ENCODE data around the gene IL17RA. TPM values are rescaled to one million over a fixed set of nuclear protein-coding genes. Genes with fewer than 3 reads are reported as not detected.
"Not testable (repeated sequence)": the region's sequence is repeated elsewhere in the genome, so short reads cannot be mapped to it uniquely, and the experiment has no call there.

IL17RA gene
- total RNA-seq, 1 experiment from 2014 or later, result 12.1 TPM

GRCh38 chr22:17143101-17143500 is 58.3 kb downstream of the IL17RA start:
- intact Hi-C loops (cut with micrococcal nuclease; ENCODE audit: unreplicated experiment), result no loop called here

GRCh38 chr22:17143826-17144225 is 59.0 kb downstream of the IL17RA start:
- Histone ChIP-seq H3K4me3 (ENCODE audit: low read depth, low read length, poor library complexity, severe bottlenecking) (no peak overlapping the region), H3K27me3 (replicated peaks; ENCODE audit: insufficient read depth, low read depth, low read length, poor library complexity) (no peaks in the 10 kb centered on the region), H3K27ac (ENCODE audit: low read depth, low read length, poor library complexity, severe bottlenecking) (no peak overlapping the region), H3K9me3 (ENCODE audit: low read depth, low read length, poor library complexity, severe bottlenecking) (no peaks in the 10 kb centered on the region), H3K36me3 (ENCODE audit: insufficient read depth, low read length, poor library complexity, severe bottlenecking) (peaks cover 36% of the 10 kb centered on the region), H3K4me1 (ENCODE audit: insufficient read depth, low read length, poor library complexity, severe bottlenecking) (no peaks in the 10 kb centered on the region)
- no peak for DNase-seq (ENCODE audit: low spot score)
- CTCF ChIA-PET, result no interaction called here
- BruUV-seq (replicated peaks), result no TSS peak
- intact Hi-C loops (cut with micrococcal nuclease; ENCODE audit: unreplicated experiment), result no loop called here
- POLR2A ChIA-PET (ENCODE audit: low non-redundant PET), result no interaction called here
- no peak for TF ChIP-seq EZH2 (IDR thresholded peaks at IDR 0.05; ENCODE audit: borderline replicate concordance, low read depth, low read length, poor library complexity, severe bottlenecking)
- no peak for TF ChIP-seq CTCF (conservative IDR thresholded peaks at IDR 0.05; ENCODE audit: low read depth, low read length)

More at GRCh38 chr22:17143101-17143500, 58.3 kb downstream of the IL17RA start:
- no peak for DNase-seq (ENCODE audit: low spot score)
- TF ChIP-seq CTCF (conservative IDR thresholded peaks at IDR 0.05; ENCODE audit: low read depth, low read length), result no peak
- no peak for TF ChIP-seq EZH2 (IDR thresholded peaks at IDR 0.05; ENCODE audit: borderline replicate concordance, low read depth, low read length, poor library complexity, severe bottlenecking)
- Histone ChIP-seq H3K27ac (ENCODE audit: low read depth, low read length, poor library complexity, severe bottlenecking) (no peak overlapping the region), H3K27me3 (replicated peaks; ENCODE audit: insufficient read depth, low read depth, low read length, poor library complexity) (no peaks in the 10 kb centered on the region), H3K36me3 (ENCODE audit: insufficient read depth, low read length, poor library complexity, severe bottlenecking) (peaks cover 43% of the 10 kb centered on the region), H3K4me1 (ENCODE audit: insufficient read depth, low read length, poor library complexity, severe bottlenecking) (no peaks in the 10 kb centered on the region), H3K4me3 (ENCODE audit: low read depth, low read length, poor library complexity, severe bottlenecking) (no peak overlapping the region), H3K9me3 (ENCODE audit: low read depth, low read length, poor library complexity, severe bottlenecking) (no peaks in the 10 kb centered on the region)
- CTCF ChIA-PET, result no interaction called here
- POLR2A ChIA-PET (ENCODE audit: low non-redundant PET), result no interaction called here
- no TSS peak for BruUV-seq (replicated peaks)

- POLR2A ChIA-PET (ENCODE audit: low non-redundant PET), result no interaction called here
- no peak overlapping the region for H3K27ac ChIP-seq (ENCODE audit: low read depth, low read length, poor library complexity, severe bottlenecking)
- BruUV-seq (replicated peaks), result no TSS peak
- no peaks in the 10 kb centered on the region for H3K4me1 ChIP-seq (ENCODE audit: insufficient read depth, low read length, poor library complexity, severe bottlenecking)
- no peaks in the 10 kb centered on the region for H3K27me3 ChIP-seq (replicated peaks; ENCODE audit: insufficient read depth, low read depth, low read length, poor library complexity)
- no peak for DNase-seq (ENCODE audit: low spot score)
- H3K36me3 ChIP-seq (ENCODE audit: insufficient read depth, low read length, poor library complexity, severe bottlenecking), result peaks cover 34% of the 10 kb centered on the region
- TF ChIP-seq EZH2 (IDR thresholded peaks at IDR 0.05; ENCODE audit: borderline replicate concordance, low read depth, low read length, poor library complexity, severe bottlenecking) (no peak), CTCF (conservative IDR thresholded peaks at IDR 0.05; ENCODE audit: low read depth, low read length) (no peak)
- CTCF ChIA-PET, result no interaction called here
- H3K4me3 ChIP-seq (ENCODE audit: low read depth, low read length, poor library complexity, severe bottlenecking), result no peak overlapping the region
- no peaks in the 10 kb centered on the region for H3K9me3 ChIP-seq (ENCODE audit: low read depth, low read length, poor library complexity, severe bottlenecking)
- intact Hi-C loops (cut with micrococcal nuclease; ENCODE audit: unreplicated experiment), result no loop called here
Observed at GRCh38 chr22:17145021-17145680, 60.4 kb downstream of the IL17RA start.

- H3K4me1 ChIP-seq (ENCODE audit: insufficient read depth, low read length, poor library complexity, severe bottlenecking); CTCF ChIA-PET: not testable (repeated sequence)
Observed at GRCh38 chr22:17147458-17147857, 62.7 kb downstream of the IL17RA start.

More at GRCh38 chr22:17147458-17147857, 62.7 kb downstream of the IL17RA start:
- DNase-seq (ENCODE audit: low spot score); POLR2A ChIA-PET (ENCODE audit: low non-redundant PET); H3K27ac ChIP-seq (ENCODE audit: low read depth, low read length, poor library complexity, severe bottlenecking); intact Hi-C loops (cut with micrococcal nuclease; ENCODE audit: unreplicated experiment); BruUV-seq (replicated peaks); H3K4me3 ChIP-seq (ENCODE audit: low read depth, low read length, poor library complexity, severe bottlenecking); H3K9me3 ChIP-seq (ENCODE audit: low read depth, low read length, poor library complexity, severe bottlenecking); H3K27me3 ChIP-seq (replicated peaks; ENCODE audit: insufficient read depth, low read depth, low read length, poor library complexity): not testable (repeated sequence)
- H3K36me3 ChIP-seq (ENCODE audit: insufficient read depth, low read length, poor library complexity, severe bottlenecking), result peaks cover 12% of the 10 kb centered on the region
